8988T (cell line): ENCODE results near the gene RNF43.
"Not testable (repeated sequence)": the region's sequence is repeated elsewhere in the genome, so short reads cannot be mapped to it uniquely, and the experiment has no call there.

Source experiments
- DNase-seq: peaks from one replicate; pipeline ENCODE4 v3.0.0; 2011

The RNF43 gene

GRCh38 chr17:58403311-58403710 lies 14.0 kb downstream of the RNF43 start:
- DNase-seq: no peak

GRCh38 chr17:58402679-58403078 lies 14.7 kb downstream of the RNF43 start:
- DNase-seq: no peak

GRCh38 chr17:58402047-58402446 lies 15.3 kb downstream of the RNF43 start:
- DNase-seq: no peak

GRCh38 chr17:58401287-58401686 lies 16.0 kb downstream of the RNF43 start:
- no peak for DNase-seq

- no peak for DNase-seq
Observed at GRCh38 chr17:58400826-58401225, 16.5 kb downstream of the RNF43 start.

GRCh38 chr17:58399974-58400373 lies 17.4 kb downstream of the RNF43 start:
- DNase-seq: no peak

GRCh38 chr17:58398574-58399266 lies 18.6 kb downstream of the RNF43 start:
- DNase-seq: no peak

GRCh38 chr17:58397421-58397820 lies 19.9 kb downstream of the RNF43 start:
- DNase-seq: not testable (repeated sequence)

- no peak for DNase-seq
Observed at GRCh38 chr17:58396173-58396572, 21.2 kb downstream of the RNF43 start.

GRCh38 chr17:58394534-58395223 lies 22.7 kb downstream of the RNF43 start:
- DNase-seq: no peak

- no peak for DNase-seq
Observed at GRCh38 chr17:58391302-58391984, 25.9 kb downstream of the RNF43 start.

GRCh38 chr17:58390884-58391283 lies 26.4 kb downstream of the RNF43 start:
- no peak for DNase-seq

- no peak for DNase-seq
Observed at GRCh38 chr17:58388302-58389190, 28.8 kb downstream of the RNF43 start.

GRCh38 chr17:58387834-58388233 lies 29.5 kb downstream of the RNF43 start:
- no peak for DNase-seq

- DNase-seq: no peak
Observed at GRCh38 chr17:58386708-58387107, 30.6 kb downstream of the RNF43 start.

GRCh38 chr17:58385359-58385899 lies 31.9 kb downstream of the RNF43 start:
- DNase-seq: no peak

- no peak for DNase-seq
Observed at GRCh38 chr17:58384897-58385296, 32.4 kb downstream of the RNF43 start.

- no peak for DNase-seq
Observed at GRCh38 chr17:58383892-58384462, 33.4 kb downstream of the RNF43 start.

GRCh38 chr17:58382872-58383242 lies 34.5 kb downstream of the RNF43 start:
- DNase-seq: no peak

GRCh38 chr17:58382108-58382871 lies 35.0 kb downstream of the RNF43 start:
- DNase-seq: no peak
